HAP-1 (cell line): ENCODE data around the gene ADAMTSL4.

Experiments used
- DNase-seq, 2 experiments: peaks; one replicate each; pipeline ENCODE4 v3.0.0-alpha.2; 2016 to 2020; ENCODE audit warnings: low spot score in 2 of 2
- H3K27me3 ChIP-seq: fragments of 250-450 bp; sonication (Bioruptor Pico); 2 replicates; pipeline ENCODE4 v1.5.1; 2020; ENCODE audit warnings: low read depth, mild to moderate bottlenecking, moderate library complexity
- H3K36me3 ChIP-seq: fragments of 250-450 bp; sonication (Bioruptor Pico); replicated peaks from 2 replicates; pipeline ENCODE4 v1.5.1; 2020; ENCODE audit warnings: mild to moderate bottlenecking
- H3K4me1 ChIP-seq: fragments of 250-450 bp; sonication (Bioruptor Pico); 2 replicates; pipeline ENCODE4 v1.5.1; 2020; ENCODE audit warnings: mild to moderate bottlenecking
- H3K4me3 ChIP-seq: fragments of 250-450 bp; sonication (Bioruptor Pico); 2 replicates; pipeline ENCODE4 v1.5.1; 2020; ENCODE audit warnings: mild to moderate bottlenecking, moderate library complexity
- H3K9me3 ChIP-seq: fragments of 250-450 bp; sonication (Bioruptor Pico); 2 replicates; pipeline ENCODE4 v1.5.1; 2020; ENCODE audit warnings: mild to moderate bottlenecking, moderate library complexity
- in situ Hi-C: fragments of 300-500 bp; cut with MboI; formaldehyde crosslinking; loops from 3 replicates; pipeline ENCODE4 v1.14.3; 2020; ENCODE audit warnings: low sequenced_read_pairs, inconsistent platforms, mixed read lengths

Gene ADAMTSL4

GRCh38 chr1:150516616-150517015 is 32.6 kb upstream of the ADAMTSL4 start:
- peak in 1 of 2 experiments; percentile 90 for DNase-seq
- Histone ChIP-seq H3K27me3 (no peaks in the 10 kb centered on the region), H3K9me3 (no peaks in the 10 kb centered on the region), H3K4me3 (peak overlapping the region; percentile 48), H3K4me1 (peaks cover 11% of the 10 kb centered on the region), H3K36me3 (no peaks in the 10 kb centered on the region)
- in situ Hi-C loops = no loop called here

GRCh38 chr1:150521196-150521968 is 27.8 kb upstream of the ADAMTSL4 start:
- Histone ChIP-seq H3K36me3 (no peaks in the 10 kb centered on the region), H3K9me3 (no peaks in the 10 kb centered on the region), H3K4me1 (peaks cover 7% of the 10 kb centered on the region), H3K27me3 (no peaks in the 10 kb centered on the region), H3K4me3 (no peak overlapping the region)
- DNase-seq = no peak
- in situ Hi-C loops = no loop called here

GRCh38 chr1:150525348-150525747 is 23.9 kb upstream of the ADAMTSL4 start:
- no peak for DNase-seq
- no peaks in the 10 kb centered on the region for H3K36me3 ChIP-seq
- no peaks in the 10 kb centered on the region for H3K4me1 ChIP-seq
- H3K9me3 ChIP-seq = no peaks in the 10 kb centered on the region
- H3K27me3 ChIP-seq = no peaks in the 10 kb centered on the region
- no peak overlapping the region for H3K4me3 ChIP-seq
- in situ Hi-C loops = no loop called here

GRCh38 chr1:150528196-150528595 is 21.0 kb upstream of the ADAMTSL4 start:
- Histone ChIP-seq H3K4me1 (no peaks in the 10 kb centered on the region), H3K9me3 (no peaks in the 10 kb centered on the region), H3K36me3 (no peaks in the 10 kb centered on the region), H3K4me3 (no peak overlapping the region), H3K27me3 (no peaks in the 10 kb centered on the region)
- in situ Hi-C loops = no loop called here
- no peak for DNase-seq

- H3K27me3 ChIP-seq = no peaks in the 10 kb centered on the region
- in situ Hi-C loops = no loop called here
- DNase-seq = no peak
- no peaks in the 10 kb centered on the region for H3K9me3 ChIP-seq
- H3K4me1 ChIP-seq = no peaks in the 10 kb centered on the region
- no peak overlapping the region for H3K4me3 ChIP-seq
- no peaks in the 10 kb centered on the region for H3K36me3 ChIP-seq
Observed at GRCh38 chr1:150529017-150529416, 20.2 kb upstream of the ADAMTSL4 start.

- no peak for DNase-seq
- no peaks in the 10 kb centered on the region for H3K4me1 ChIP-seq
- H3K36me3 ChIP-seq = no peaks in the 10 kb centered on the region
- H3K27me3 ChIP-seq = no peaks in the 10 kb centered on the region
- H3K9me3 ChIP-seq = no peaks in the 10 kb centered on the region
- in situ Hi-C loops = no loop called here
- no peak overlapping the region for H3K4me3 ChIP-seq
Observed at GRCh38 chr1:150530491-150531159, 18.6 kb upstream of the ADAMTSL4 start.

GRCh38 chr1:150532860-150533259 is 16.3 kb upstream of the ADAMTSL4 start:
- in situ Hi-C loops = no loop called here
- Histone ChIP-seq H3K36me3 (no peaks in the 10 kb centered on the region), H3K27me3 (no peaks in the 10 kb centered on the region), H3K4me3 (no peak overlapping the region), H3K4me1 (no peaks in the 10 kb centered on the region), H3K9me3 (no peaks in the 10 kb centered on the region)
- DNase-seq = no peak

- in situ Hi-C loops = no loop called here
- Histone ChIP-seq H3K9me3 (no peaks in the 10 kb centered on the region), H3K27me3 (no peaks in the 10 kb centered on the region), H3K36me3 (no peaks in the 10 kb centered on the region), H3K4me1 (no peaks in the 10 kb centered on the region), H3K4me3 (no peak overlapping the region)
- DNase-seq = no peak
Observed at GRCh38 chr1:150534002-150534401, 15.2 kb upstream of the ADAMTSL4 start.

- Histone ChIP-seq H3K9me3 (no peaks in the 10 kb centered on the region), H3K4me1 (no peaks in the 10 kb centered on the region), H3K36me3 (no peaks in the 10 kb centered on the region), H3K4me3 (no peak overlapping the region), H3K27me3 (no peaks in the 10 kb centered on the region)
- DNase-seq = no peak
- in situ Hi-C loops = no loop called here
Observed at GRCh38 chr1:150535511-150536287, 13.5 kb upstream of the ADAMTSL4 start.

GRCh38 chr1:150536836-150537731 is 12.1 kb upstream of the ADAMTSL4 start:
- Histone ChIP-seq H3K4me3 (no peak overlapping the region), H3K4me1 (no peaks in the 10 kb centered on the region), H3K9me3 (no peaks in the 10 kb centered on the region), H3K36me3 (no peaks in the 10 kb centered on the region), H3K27me3 (no peaks in the 10 kb centered on the region)
- in situ Hi-C loops = no loop called here
- DNase-seq = no peak

GRCh38 chr1:150537732-150538684 is 11.2 kb upstream of the ADAMTSL4 start:
- peak in 1 of 2 experiments; percentile 20 for DNase-seq
- H3K4me1 ChIP-seq = no peaks in the 10 kb centered on the region
- in situ Hi-C loops = no loop called here
- no peaks in the 10 kb centered on the region for H3K36me3 ChIP-seq
- no peak overlapping the region for H3K4me3 ChIP-seq
- H3K9me3 ChIP-seq = no peaks in the 10 kb centered on the region
- no peaks in the 10 kb centered on the region for H3K27me3 ChIP-seq

- no peaks in the 10 kb centered on the region for H3K27me3 ChIP-seq
- no peaks in the 10 kb centered on the region for H3K36me3 ChIP-seq
- no peak overlapping the region for H3K4me3 ChIP-seq
Observed at GRCh38 chr1:150543500-150544143, 5.6 kb upstream of the ADAMTSL4 start.

More at GRCh38 chr1:150543500-150544143, 5.6 kb upstream of the ADAMTSL4 start:
- H3K4me1 ChIP-seq = peaks cover 7% of the 10 kb centered on the region
- DNase-seq = no peak
- no peaks in the 10 kb centered on the region for H3K9me3 ChIP-seq
- in situ Hi-C loops = no loop called here
